NCI-H1694 treated with DMSO at 0.1 percent for 48 hours (cell line): ENCODE data around the gene CCDC73.
A peak's percentile ranks its signal among the peaks of the same experiment; 100 is the strongest.
"Not testable (repeated sequence)": the region's sequence is repeated elsewhere in the genome, so short reads cannot be mapped to it uniquely, and the experiment has no call there.

ENCODE experiments used
- DNase-seq: peaks from one replicate; lab custom pipeline; 2025; lab: John Stamatoyannopoulos, UW

Gene CCDC73

DNA sequence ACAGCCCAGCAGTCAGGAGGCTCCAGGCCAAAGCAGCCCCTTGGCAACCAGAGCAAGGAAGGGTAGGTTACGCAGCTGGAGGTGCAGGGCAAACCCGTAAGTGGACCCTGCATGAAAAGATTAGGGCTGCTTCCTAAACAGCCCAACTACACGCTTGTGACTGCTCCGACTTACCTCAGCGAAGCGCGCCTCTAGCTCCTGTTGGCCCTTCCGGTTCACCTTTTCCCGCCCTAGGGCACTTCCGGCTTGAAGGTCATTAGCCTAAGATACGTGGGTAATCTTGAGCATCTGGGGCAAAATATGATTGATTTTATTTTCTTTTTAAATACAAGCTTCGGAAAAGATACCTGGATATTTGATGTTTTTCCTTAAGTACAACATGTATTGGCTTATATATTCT is at the start of gene CCDC73:
TSS of gene CCDC73 (minus strand) at position 224 of the 400 bp plus-strand sequence. CDS start 34,419 bp downstream, outside the sequence.
- DNase-seq, result no peak

DNA sequence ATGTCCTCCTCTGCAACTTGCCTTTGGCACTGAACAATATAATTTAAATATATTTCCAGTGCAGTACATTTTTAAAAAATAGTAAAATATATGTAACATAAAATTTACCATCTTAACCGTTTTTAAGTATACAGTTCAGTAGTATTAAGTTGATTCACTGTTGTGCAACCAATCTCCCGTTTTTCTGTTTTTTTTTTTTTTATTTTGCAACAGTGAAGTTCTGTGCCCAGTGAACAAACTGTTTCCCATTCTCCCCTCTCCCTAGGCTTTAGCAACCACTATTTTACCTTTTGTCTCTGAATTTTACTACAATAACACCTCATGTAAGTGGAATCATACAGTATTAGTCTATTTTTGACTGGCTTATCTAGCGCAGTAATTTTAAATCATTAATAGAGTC is 49.1 kb upstream of the CCDC73 start:
- no peak for DNase-seq

GRCh38 chr11:32840587-32840986 is 46.1 kb upstream of the CCDC73 start:
- no peak for DNase-seq

GRCh38 chr11:32839308-32839707 is 44.8 kb upstream of the CCDC73 start:
- no peak for DNase-seq

- DNase-seq, result no peak
Measured at GRCh38 chr11:32838505-32839274, 44.2 kb upstream of the CCDC73 start.

DNA sequence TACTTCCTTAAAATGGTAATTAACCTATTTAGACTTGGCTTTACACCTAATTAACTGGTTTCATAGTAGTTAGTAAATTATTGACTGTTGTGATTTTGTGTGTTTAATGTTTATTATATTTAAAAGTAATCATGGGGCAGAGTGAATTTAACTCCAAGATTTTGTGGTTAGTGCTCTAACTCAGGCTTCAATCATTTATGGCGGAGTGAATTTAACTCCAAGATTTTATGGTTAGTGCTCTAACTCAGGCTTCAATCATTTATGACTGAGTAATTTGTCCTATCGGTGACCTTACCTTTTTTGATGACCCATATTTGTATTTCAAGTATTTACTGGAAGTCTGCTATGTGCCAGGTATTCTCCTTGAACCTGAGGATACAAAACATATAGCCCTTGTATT is 42.5 kb upstream of the CCDC73 start:
- DNase-seq, result no peak

GRCh38 chr11:32833921-32834320 is 39.5 kb upstream of the CCDC73 start:
- DNase-seq, result no peak

GRCh38 chr11:32831221-32831620 is 36.8 kb upstream of the CCDC73 start:
- DNase-seq, result no peak

DNA sequence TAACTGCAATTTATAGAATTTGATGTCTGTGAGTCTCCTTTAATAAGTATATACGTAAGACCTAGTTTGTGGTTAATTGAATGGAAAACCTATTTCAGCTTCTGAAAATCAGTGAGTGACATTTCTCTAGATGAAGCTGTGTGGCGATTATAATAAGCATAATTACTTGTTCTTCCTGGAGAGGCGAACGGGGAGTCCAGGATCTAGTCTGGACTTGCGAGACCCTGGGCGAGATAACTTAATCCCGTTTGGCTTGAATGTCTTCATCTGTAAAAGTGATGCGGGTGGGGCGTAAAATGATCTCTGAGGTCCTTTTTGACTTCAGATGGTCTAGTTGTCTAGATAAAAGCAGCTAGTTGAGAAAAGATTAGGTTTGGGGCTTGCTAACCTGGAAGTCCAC is 36.3 kb upstream of the CCDC73 start:
- no peak for DNase-seq

DNA sequence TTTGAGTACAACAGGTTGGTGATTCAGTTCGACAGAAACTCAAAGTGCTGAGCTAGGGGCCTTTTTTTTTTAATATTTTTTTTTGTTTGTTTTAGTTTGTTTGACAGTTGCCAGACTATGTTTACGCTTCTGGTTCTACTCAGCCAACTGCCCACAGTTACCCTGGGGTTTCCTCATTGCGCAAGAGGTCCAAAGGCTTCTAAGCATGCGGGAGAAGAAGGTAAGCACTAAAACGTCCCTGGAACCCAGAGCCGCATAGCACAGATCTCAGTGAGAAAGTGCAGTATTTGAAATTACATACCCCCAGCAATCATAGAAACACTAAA is 35.9 kb upstream of the CCDC73 start:
- no peak for DNase-seq

- no peak for DNase-seq
Measured at GRCh38 chr11:32829680-32830412, 35.4 kb upstream of the CCDC73 start, which contains the start of gene PRRG4. TSS of gene PRRG4 (plus strand) at chr11:32829927. CDS start at chr11:32830530, 603 bp downstream.

GRCh38 chr11:32829157-32829679 is 34.8 kb upstream of the CCDC73 start:
- DNase-seq, result no peak

DNA sequence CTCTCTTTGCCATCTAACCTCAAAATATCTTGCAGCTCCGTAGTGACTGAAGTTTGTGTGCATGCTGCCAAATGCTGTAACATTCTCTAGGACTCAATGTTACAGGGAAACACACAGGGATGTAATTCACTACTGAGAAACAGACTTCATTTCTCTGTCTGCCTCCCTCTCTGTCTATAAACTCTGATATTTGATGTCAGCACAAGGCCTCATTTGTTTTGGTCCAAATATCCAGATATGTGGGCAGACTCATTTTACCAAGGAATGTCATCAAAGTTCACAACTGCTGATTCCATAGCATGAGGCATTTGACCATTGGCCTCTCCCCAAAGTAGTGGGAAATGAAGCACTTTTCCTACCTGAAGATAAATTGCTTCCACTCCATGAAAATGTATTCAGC is 32.8 kb upstream of the CCDC73 start:
- DNase-seq, result no peak

- no peak for DNase-seq
Measured at GRCh38 chr11:32826113-32826512, 31.7 kb upstream of the CCDC73 start.

GRCh38 chr11:32823617-32824016 is 29.2 kb upstream of the CCDC73 start:
- not testable (repeated sequence) for DNase-seq

DNA sequence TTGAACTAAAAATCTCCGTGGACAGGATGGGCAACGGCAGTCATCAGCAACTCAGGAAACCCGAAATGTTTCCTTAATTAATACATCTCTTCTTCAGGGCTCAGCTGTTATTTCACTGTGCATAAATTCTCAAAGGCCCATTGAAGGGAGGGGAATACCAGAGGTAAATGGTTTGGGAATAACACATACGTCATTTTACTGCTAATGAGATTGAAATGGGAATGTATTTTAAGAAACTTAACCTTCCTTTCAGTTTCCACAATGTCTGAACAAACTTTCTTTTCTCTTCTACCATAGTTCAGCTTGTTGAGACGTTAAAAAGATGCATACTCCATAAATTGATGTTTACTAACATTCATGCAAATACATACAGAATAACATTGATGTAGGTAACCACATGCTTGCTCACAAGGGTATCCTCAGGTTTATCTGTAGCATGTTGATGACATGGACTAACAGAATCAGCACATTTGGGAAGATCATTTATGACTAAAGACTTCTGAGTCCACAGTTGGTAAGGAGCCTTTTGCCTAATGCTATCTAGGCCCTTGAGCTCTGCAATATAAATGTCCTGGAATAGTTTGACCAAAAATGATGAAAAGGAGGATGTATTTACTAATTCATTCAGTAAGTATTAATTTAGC is 27.6 kb upstream of the CCDC73 start:
- DNase-seq, result no peak

DNA sequence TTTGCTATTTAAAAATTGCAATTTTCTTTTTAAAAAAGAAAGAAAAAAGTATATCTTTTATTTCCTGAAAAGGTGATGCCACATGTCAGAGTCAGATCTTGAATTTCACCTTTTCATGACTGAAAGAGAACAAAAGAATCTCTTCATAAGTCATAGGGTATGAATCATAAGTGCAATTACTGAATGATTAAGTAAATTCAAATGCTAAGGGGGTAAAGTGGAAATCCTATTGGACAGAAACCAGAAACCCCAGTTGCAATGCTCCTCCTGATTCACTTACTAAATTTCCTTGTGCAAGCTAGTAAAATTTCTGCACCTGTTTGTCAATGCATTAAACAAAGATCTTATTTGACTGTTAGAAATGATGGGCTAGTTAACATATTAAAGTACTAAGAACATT is 27.1 kb upstream of the CCDC73 start:
- DNase-seq, result no peak

GRCh38 chr11:32820497-32820896 is 26.0 kb upstream of the CCDC73 start:
- no peak for DNase-seq

GRCh38 chr11:32819187-32819586 is 24.7 kb upstream of the CCDC73 start:
- no peak for DNase-seq

DNA sequence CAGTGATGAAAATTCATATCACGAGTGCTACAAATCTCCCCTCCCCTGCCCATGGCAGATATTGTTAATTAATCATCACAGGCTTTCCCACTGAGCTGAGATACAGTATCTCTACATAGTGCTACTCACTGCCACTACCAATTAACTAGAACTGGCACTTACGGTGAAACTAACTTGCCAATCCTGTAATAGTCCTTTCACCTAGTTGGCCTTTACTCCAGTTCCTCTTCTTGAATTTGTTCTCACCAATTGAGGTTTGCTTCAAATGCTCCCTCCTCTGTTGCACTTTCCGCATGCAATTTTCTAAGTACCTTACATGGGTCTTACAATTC is 23.4 kb upstream of the CCDC73 start:
- no peak for DNase-seq

GRCh38 chr11:32817181-32817851 is 22.9 kb upstream of the CCDC73 start:
- DNase-seq, result no peak

DNA sequence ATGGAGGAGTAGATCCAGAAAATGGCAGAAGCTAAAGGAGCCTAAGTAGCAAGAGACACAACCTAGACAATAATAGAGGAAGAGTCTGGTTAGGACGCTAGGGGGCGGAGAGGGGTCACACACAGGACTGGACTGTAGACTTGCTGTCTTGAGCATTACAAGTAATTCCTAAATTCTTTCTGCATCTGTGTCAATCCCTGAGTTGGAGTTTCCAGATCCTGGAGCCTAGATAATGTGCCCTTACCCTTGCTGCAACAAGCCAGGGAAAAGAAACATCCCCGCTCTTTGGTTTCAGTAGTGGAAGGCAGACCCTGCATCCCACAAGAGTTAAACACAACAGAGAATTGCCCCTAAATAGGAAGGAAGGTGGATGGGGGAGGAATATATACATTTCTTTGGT is 14.9 kb upstream of the CCDC73 start:
- peak; percentile 68 for DNase-seq
